BLaER1 treated with 17β-estradiol and CSF1 and Interleukin-3, amounts not matched to agents 10 nM and 100 nM (cell line): ENCODE data around the gene EMC8.
A peak's percentile ranks its signal among the peaks of the same experiment; 100 is the strongest.
"Not testable (repeated sequence)": the region's sequence is repeated elsewhere in the genome, so short reads cannot be mapped to it uniquely, and the experiment has no call there.

Source experiments
- H3K27ac ChIP-seq, 11 experiments: shearing (Covaris generic); formaldehyde crosslinking; 2 replicates each; pipeline ENCODE4 v1.8.1; 2022
- H3K27me3 ChIP-seq, 11 experiments: shearing (Covaris generic); formaldehyde crosslinking; 2 replicates each; pipeline ENCODE4 v1.8.1; 2022
- H3K36me3 ChIP-seq, 11 experiments: shearing (Covaris generic); formaldehyde crosslinking; 2 replicates each; pipeline ENCODE4 v1.8.1; 2022
- H3K4me1 ChIP-seq, 10 experiments: shearing (Covaris generic); formaldehyde crosslinking; 2 replicates each; pipeline ENCODE4 v1.8.1; 2022
- H3K4me2 ChIP-seq, 11 experiments: shearing (Covaris generic); formaldehyde crosslinking; 2 replicates each; pipeline ENCODE4 v1.8.1; 2022
- H3K4me3 ChIP-seq, 10 experiments: shearing (Covaris generic); formaldehyde crosslinking; 2 replicates each; pipeline ENCODE4 v1.8.1; 2022
- H3K9ac ChIP-seq, 11 experiments: shearing (Covaris generic); formaldehyde crosslinking; 2 replicates each; pipeline ENCODE4 v1.8.1; 2022
- H3K9me3 ChIP-seq, 11 experiments: shearing (Covaris generic); formaldehyde crosslinking; replicated peaks in 1 of 11; 2 replicates each; pipeline ENCODE4 v1.8.1; 2022
- H4K20me1 ChIP-seq, 11 experiments: shearing (Covaris generic); formaldehyde crosslinking; 2 replicates each; pipeline ENCODE4 v1.8.1; 2022
- Cebpa-rat ChIP-seq, 11 experiments: shearing (Covaris generic); IDR thresholded peaks; 2 replicates each; pipeline ENCODE4 v1.8.1; 2022

Gene EMC8

DNA sequence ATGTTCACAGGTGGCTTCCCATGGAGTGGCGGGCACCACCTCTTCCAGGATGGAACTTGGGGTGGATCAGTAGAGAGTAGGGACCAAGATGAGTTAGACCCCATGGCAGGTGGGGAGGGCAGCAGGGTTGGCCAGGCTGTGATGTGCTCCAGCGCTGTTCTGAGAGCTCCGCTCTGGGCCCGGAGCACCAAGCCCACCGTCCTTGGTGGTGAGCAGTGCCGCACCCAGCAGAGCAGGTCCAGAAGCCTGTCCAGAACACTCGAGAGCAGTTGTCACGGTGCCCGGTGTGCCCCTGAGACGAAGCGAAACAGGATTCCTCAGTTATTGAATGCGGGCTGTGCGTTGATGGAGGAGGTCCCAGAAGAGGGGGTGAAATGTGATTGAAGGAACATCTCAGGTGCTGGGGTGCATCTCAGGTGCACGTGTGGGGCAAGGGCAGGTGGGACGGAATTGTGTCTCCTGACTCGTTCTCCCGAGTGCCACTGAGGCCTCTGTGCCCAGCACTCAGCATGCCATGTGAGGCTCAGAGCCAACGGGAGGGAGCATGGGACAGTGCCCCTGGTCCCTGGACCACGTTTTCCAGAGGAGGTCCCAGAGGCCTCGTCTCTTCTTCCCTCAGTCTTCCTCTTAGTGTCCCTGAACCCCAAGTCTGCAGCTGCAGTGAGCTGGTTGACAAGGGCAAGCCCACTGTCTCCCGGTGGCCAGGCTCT, 39.7 kb upstream of the EMC8 start:
- peak overlapping the region; percentile 62 to 83 (median 77) for H3K27ac ChIP-seq
- H3K9ac ChIP-seq, result peak overlapping the region; percentile 34 to 67 (median 63); a peak in 20 of 22 replicates
- TF ChIP-seq Cebpa-rat (IDR thresholded peaks at IDR 0.05), result no peak
- peaks cover 78 to 91% (median 86%) of the 10 kb centered on the region in 10 experiments for H3K4me1 ChIP-seq
- peak overlapping the region; percentile 69 to 89 (median 87) for H3K4me2 ChIP-seq
- no peaks in the 10 kb centered on the region for H3K27me3 ChIP-seq
- H3K9me3 ChIP-seq, result peaks cover 5 to 43% (median 17%) of the 10 kb centered on the region in 11 experiments; a peak in 16 of 22 replicates
- no peaks in the 10 kb centered on the region for H4K20me1 ChIP-seq
- no peak overlapping the region; a peak in 1 of 20 replicates for H3K4me3 ChIP-seq
- H3K36me3 ChIP-seq, result peaks cover 0 to 12% (median 0%) of the 10 kb centered on the region in 11 experiments; a peak in 4 of 22 replicates

DNA sequence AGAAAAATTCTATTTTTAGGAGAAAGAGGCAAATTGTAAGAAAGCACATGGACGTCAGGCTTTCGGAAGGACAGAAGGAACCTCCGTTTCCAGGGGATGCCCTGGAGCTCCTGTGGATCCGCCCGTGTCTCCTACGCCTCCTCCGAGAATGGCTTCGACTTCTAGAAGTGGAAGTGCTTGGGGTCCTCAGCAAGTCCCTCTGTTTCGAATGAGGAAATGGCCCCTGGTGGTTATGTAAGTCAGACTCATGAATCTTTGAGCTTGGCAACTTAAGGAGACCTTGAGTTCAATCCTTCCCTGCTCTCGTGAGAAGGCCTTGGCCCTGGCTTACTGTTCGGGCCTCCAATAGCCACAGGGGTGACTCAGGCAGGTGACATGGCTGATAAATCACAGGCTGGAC, 39.0 kb upstream of the EMC8 start:
- H3K27me3 ChIP-seq, result no peaks in the 10 kb centered on the region

DNA sequence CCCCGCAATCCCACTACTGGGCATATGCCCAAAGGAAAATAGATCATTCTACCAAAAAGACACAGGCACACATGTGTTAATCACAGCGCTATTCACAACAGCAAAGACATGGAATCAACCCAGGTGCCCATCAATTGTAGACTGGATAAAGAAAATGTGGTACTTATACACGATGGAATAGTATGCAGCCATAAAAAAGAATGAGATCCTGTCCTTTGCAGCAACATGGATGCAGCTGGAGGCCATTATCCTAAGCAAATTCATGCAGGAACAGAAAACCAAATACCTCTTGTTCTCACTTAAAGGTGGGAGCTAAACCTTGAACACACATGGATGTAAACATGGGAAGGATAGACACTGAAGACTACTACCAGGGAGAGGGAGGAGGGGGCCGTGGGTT, 38.3 kb upstream of the EMC8 start:
- Histone ChIP-seq H3K27ac (peak overlapping the region in 10 of 11 experiments; percentile 67 to 83 (median 77); a peak in 17 of 22 replicates), H3K9me3 (peaks cover 0 to 34% (median 5%) of the 10 kb centered on the region in 11 experiments; a peak in 12 of 22 replicates), H3K4me2 (peak overlapping the region in 8 of 11 experiments; percentile 80 to 89 (median 87); a peak in 12 of 22 replicates), H3K4me1 (peaks cover 85 to 91% (median 88%) of the 10 kb centered on the region in 10 experiments)
- not testable (repeated sequence) for H3K9ac ChIP-seq, H3K36me3 ChIP-seq, H3K27me3 ChIP-seq, H4K20me1 ChIP-seq, H3K4me3 ChIP-seq

More for the DNA sequence above, 39.0 kb upstream of the EMC8 start:
- peak overlapping the region in 10 of 11 experiments; percentile 16 to 67 (median 52); a peak in 13 of 22 replicates for H3K9ac ChIP-seq
- no peaks in the 10 kb centered on the region for H4K20me1 ChIP-seq
- no peak overlapping the region for H3K4me3 ChIP-seq
- peaks cover 82 to 90% (median 87%) of the 10 kb centered on the region in 10 experiments for H3K4me1 ChIP-seq
- no peak for TF ChIP-seq Cebpa-rat (IDR thresholded peaks at IDR 0.05)
- H3K9me3 ChIP-seq, result peaks cover 5 to 41% (median 12%) of the 10 kb centered on the region in 11 experiments; a peak in 16 of 22 replicates
- H3K36me3 ChIP-seq, result peaks cover 0 to 8% (median 0%) of the 10 kb centered on the region in 11 experiments; a peak in 4 of 22 replicates
- peak overlapping the region; percentile 69 to 89 (median 87) for H3K4me2 ChIP-seq
- peak overlapping the region; percentile 62 to 83 (median 77); a peak in 21 of 22 replicates for H3K27ac ChIP-seq

DNA sequence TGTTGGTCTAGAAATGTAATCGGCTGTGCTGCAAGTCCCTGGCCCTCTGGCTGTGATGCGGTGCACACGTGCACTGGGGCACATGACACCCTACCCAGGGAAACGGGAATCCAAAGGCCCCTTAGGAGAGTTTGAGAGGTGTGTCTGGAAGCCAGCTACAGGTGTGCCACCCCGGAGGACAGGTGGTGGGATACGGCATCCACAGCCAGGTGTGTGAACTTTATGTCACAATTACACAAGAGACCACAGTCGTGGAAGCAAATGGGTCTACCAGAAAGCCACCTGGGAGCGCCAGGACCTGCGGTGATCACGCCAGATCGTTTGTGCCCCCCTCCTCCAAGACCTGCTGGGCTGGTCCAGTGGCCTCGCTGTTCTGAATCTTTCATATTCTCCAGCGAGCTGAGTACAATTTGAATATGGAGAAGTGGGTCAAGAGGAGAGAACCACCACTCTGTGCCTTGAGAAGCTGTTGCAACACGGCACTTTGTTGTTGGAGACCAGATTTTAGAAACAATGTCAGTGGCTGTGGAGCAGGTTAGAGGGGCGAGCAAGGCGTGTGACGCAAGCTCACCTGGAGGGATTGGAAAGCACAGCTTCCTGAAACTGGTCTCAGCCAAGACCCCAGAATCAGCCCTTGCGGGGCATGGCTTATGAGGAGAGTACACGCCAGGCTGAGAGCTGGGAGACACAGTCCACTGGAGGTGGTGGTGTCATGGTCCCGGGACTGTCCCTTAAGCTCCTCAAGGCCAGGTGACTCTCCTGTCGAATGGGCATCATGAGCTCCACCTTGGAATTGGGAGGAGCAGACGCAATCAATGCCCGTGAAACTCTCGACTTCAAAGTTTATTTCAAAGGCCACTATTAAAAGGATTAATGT, 37.6 kb upstream of the EMC8 start:
- Histone ChIP-seq H3K27me3 (no peaks in the 10 kb centered on the region), H3K4me3 (0 out of 20 replicates have a peak overlapping the region, but pooled peaks of 1 of the 10 experiments have one; percentile 2), H3K36me3 (peaks cover 0 to 5% (median 0%) of the 10 kb centered on the region in 11 experiments; a peak in 1 of 22 replicates), H3K4me2 (peak overlapping the region; percentile 71 to 90 (median 86)), H4K20me1 (no peaks in the 10 kb centered on the region), H3K27ac (peak overlapping the region; percentile 8 to 82 (median 75); a peak in 21 of 22 replicates), H3K4me1 (peaks cover 85 to 91% (median 88%) of the 10 kb centered on the region in 10 experiments), H3K9ac (peak overlapping the region in 10 of 11 experiments; percentile 38 to 75 (median 63); a peak in 17 of 22 replicates), H3K9me3 (peaks cover 0 to 27% (median 4%) of the 10 kb centered on the region in 11 experiments; a peak in 11 of 22 replicates)
- TF ChIP-seq Cebpa-rat (IDR thresholded peaks at IDR 0.05), result peak in 1 of 11 experiments; percentile 34; a peak in 1 of 22 replicates

DNA sequence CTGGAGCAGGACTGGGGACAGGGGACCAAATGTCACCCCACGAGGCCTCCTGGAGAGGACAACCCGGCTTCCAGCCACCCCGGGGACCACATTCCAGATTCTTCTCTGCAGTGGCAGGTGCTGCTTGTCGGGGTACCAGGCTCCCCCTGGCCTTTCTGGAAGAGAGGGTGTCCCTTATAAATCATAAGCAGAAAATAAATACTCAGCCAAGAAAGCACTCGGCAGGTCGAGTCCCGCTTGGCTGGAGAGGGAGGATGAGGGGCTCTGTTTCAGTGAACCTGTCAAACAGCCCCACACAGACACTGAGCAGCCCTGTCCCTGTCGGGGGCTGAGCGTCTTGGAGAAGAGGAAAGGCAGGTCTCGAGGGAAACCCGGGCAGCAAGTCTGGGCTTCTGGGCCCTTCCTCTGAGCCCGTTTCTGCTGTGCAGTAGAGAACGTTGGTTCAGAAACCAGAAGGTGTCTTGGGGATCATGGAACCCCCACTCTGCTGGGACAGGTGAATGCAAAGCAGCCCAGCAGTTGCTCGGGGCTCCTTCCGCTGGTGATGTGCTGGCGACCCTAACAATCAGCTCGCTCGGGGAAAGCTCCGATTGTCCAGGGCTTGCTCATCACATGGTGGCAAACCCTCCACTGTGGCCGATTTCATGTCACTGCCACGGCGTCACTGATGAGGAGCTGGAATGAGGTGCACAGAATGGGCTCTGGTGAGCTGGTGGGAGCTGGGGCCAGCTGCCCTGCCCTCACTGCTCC, 36.8 kb upstream of the EMC8 start:
- H3K4me2 ChIP-seq, result peak overlapping the region; percentile 71 to 90 (median 86)
- no peaks in the 10 kb centered on the region for H4K20me1 ChIP-seq
- H3K27me3 ChIP-seq, result no peaks in the 10 kb centered on the region

DNA sequence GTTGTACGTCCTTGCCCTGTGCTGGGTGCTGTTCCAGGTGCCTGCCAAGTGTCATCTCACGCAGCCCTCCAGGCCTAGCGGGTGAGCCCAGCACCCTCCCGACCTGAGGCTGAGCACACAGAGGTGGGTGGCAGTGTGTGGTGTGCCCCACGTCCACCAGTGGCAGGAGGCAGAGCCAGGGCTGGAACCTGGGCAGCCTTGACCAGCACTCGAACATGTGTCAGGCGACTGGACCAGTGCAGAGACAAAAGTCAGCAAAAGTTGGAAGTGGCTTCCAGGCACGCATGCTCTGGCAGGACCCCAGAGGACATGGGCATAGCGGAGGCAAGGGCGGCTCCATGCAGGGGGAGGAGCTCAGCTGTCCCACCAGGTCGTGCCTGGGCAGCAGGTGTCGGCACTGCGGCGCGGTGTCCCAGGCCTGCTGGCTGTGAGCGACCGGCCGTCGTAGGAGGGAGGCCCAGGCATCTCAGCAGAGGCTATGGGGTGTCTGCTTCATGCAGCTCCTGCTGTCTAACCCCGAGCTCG, 35.9 kb upstream of the EMC8 start:
- peak overlapping the region; percentile 71 to 90 (median 86); a peak in 21 of 22 replicates for H3K4me2 ChIP-seq
- H3K27ac ChIP-seq, result peak overlapping the region in 10 of 11 experiments; percentile 20 to 82 (median 75); a peak in 18 of 22 replicates
- 0 out of 22 replicates have a peak, but pooled peaks cover 0 to 5% (median 0%) of the 10 kb centered on the region in 11 experiments for H3K36me3 ChIP-seq
- TF ChIP-seq Cebpa-rat (IDR thresholded peaks at IDR 0.05), result no peak
- no peak overlapping the region for H3K4me3 ChIP-seq
- peaks cover 0 to 18% (median 4%) of the 10 kb centered on the region in 11 experiments; a peak in 11 of 22 replicates for H3K9me3 ChIP-seq
- no peaks in the 10 kb centered on the region for H4K20me1 ChIP-seq
- no peaks in the 10 kb centered on the region for H3K27me3 ChIP-seq
- peak overlapping the region in 9 of 11 experiments; percentile 41 to 75 (median 65); a peak in 16 of 22 replicates for H3K9ac ChIP-seq
- peaks cover 85 to 91% (median 88%) of the 10 kb centered on the region in 10 experiments for H3K4me1 ChIP-seq

More for the DNA sequence above, 36.8 kb upstream of the EMC8 start:
- no peak for TF ChIP-seq Cebpa-rat (IDR thresholded peaks at IDR 0.05)
- peak overlapping the region; percentile 38 to 75 (median 61); a peak in 19 of 22 replicates for H3K9ac ChIP-seq
- H3K36me3 ChIP-seq, result peaks cover 0 to 5% (median 0%) of the 10 kb centered on the region in 11 experiments; a peak in 1 of 22 replicates
- H3K9me3 ChIP-seq, result peaks cover 0 to 23% (median 4%) of the 10 kb centered on the region in 11 experiments; a peak in 11 of 22 replicates
- H3K4me1 ChIP-seq, result peaks cover 85 to 91% (median 88%) of the 10 kb centered on the region in 10 experiments
- H3K27ac ChIP-seq, result peak overlapping the region; percentile 47 to 82 (median 75); a peak in 21 of 22 replicates
- 0 out of 20 replicates have a peak overlapping the region, but pooled peaks of 2 of the 10 experiments have one; percentile 2 to 15 for H3K4me3 ChIP-seq

DNA sequence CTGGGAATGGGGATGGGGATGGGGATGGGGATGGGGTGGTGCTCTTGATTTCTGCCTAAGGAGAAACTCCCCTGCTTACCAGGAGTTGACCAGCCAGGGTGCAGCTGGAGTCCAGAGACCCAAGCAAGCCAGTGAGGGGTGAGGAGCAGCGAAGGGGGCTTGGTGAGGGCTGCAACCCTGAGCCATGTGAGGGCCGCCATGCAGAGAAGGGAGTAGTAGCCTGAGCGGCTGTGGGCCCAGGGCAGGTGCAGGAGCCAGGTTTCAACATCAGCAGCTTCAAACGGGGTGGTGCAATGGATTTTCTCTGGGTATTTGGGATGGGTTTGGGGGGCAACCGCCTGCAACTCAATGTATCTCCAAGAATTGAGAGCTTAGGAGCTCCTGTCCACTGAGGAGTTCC, 35.4 kb upstream of the EMC8 start:
- Histone ChIP-seq H3K9ac (peak overlapping the region in 8 of 11 experiments; percentile 42 to 75 (median 66); a peak in 10 of 22 replicates), H3K4me2 (peak overlapping the region in 10 of 11 experiments; percentile 71 to 90 (median 85); a peak in 19 of 22 replicates), H3K4me3 (no peak overlapping the region), H3K36me3 (0 out of 22 replicates have a peak, but pooled peaks cover 0 to 5% (median 0%) of the 10 kb centered on the region in 11 experiments), H3K27me3 (no peaks in the 10 kb centered on the region), H3K9me3 (peaks cover 0 to 18% (median 4%) of the 10 kb centered on the region in 11 experiments; a peak in 11 of 22 replicates), H4K20me1 (no peaks in the 10 kb centered on the region), H3K27ac (peak overlapping the region in 10 of 11 experiments; percentile 20 to 82 (median 75); a peak in 18 of 22 replicates), H3K4me1 (peaks cover 85 to 91% (median 88%) of the 10 kb centered on the region in 10 experiments)
- no peak for TF ChIP-seq Cebpa-rat (IDR thresholded peaks at IDR 0.05)
